ENCODE data around the gene KLHL1. TPM values are rescaled to one million over a fixed set of nuclear protein-coding genes. Genes with fewer than 3 reads are reported as not detected.

KLHL1 gene
- total RNA-seq, 1 donor from 2014 or later: not detected

- intact Hi-C loops (cut with micrococcal nuclease): no loop called here
- peaks cover 11% of the 10 kb centered on the region for H3K9me3 Mint-ChIP-seq
- H3K4me1 Mint-ChIP-seq (ENCODE audit: low read depth): no peaks in the 10 kb centered on the region
- no peak overlapping the region for H3K4me3 Mint-ChIP-seq (ENCODE audit: low read depth)
- no peak for DNase-seq (ENCODE audit: low spot score)
- H3K27me3 Mint-ChIP-seq (ENCODE audit: low read depth): no peaks in the 10 kb centered on the region
- no peaks in the 10 kb centered on the region for H3K36me3 Mint-ChIP-seq (ENCODE audit: low read depth)
- no peak overlapping the region for H3K27ac Mint-ChIP-seq
These were observed 195.6 kb downstream of the KLHL1 start for GRCh38 chr13:69912630-69913029.

DNA sequence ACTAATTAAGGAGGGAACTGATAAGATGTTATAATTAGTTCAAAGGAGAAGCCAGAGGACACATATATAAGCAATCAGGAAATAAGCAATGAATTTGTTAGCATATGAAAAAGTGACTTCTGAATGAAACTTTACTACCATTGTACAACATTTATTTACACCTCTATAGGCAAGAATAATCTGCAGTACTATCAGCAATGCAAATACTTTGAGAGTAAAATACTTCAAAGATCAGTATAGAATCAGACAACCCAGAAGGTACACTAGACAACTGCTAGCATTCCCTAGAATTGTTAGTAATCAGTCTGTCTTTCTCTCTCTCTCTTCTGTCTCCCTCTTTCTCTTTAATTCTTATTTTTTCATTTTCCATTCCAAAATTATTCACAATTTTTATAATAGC lies 197.5 kb downstream of the KLHL1 start:
- H3K9me3 Mint-ChIP-seq: peaks cover 18% of the 10 kb centered on the region
- no peaks in the 10 kb centered on the region for H3K36me3 Mint-ChIP-seq (ENCODE audit: low read depth)
- DNase-seq (ENCODE audit: low spot score): no peak
- no peak overlapping the region for H3K27ac Mint-ChIP-seq
- H3K4me3 Mint-ChIP-seq (ENCODE audit: low read depth): no peak overlapping the region
- H3K27me3 Mint-ChIP-seq (ENCODE audit: low read depth): no peaks in the 10 kb centered on the region
- no peaks in the 10 kb centered on the region for H3K4me1 Mint-ChIP-seq (ENCODE audit: low read depth)
- intact Hi-C loops (cut with micrococcal nuclease): no loop called here

- Mint-ChIP-seq H3K27me3 (ENCODE audit: low read depth) (no peaks in the 10 kb centered on the region), H3K36me3 (ENCODE audit: low read depth) (no peaks in the 10 kb centered on the region), H3K9me3 (peaks cover 28% of the 10 kb centered on the region), H3K4me3 (ENCODE audit: low read depth) (no peak overlapping the region), H3K4me1 (ENCODE audit: low read depth) (no peaks in the 10 kb centered on the region), H3K27ac (no peak overlapping the region)
- DNase-seq (ENCODE audit: low spot score): no peak
- intact Hi-C loops (cut with micrococcal nuclease): no loop called here
These were observed 203.5 kb downstream of the KLHL1 start for GRCh38 chr13:69904784-69905183.

DNA sequence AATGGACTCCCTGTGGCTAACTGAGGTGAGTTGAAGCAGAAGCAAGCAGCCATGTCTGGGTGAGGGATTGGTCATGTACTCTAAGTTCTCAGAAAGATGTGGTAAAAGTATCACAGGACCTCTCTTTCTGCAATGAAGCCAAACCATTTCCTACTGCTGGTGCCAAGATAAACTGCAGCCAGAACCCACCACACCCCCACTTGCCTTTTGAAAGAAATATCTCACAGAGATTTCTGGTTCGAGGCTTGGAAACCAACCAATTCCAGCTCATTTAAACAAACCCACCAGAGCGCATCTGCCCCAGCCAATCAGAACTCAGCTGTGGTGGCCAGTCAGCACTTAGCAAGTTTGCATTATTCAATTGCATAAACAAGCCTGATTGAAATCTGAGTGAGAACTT lies 205.2 kb downstream of the KLHL1 start:
- Mint-ChIP-seq H3K9me3 (peaks cover 34% of the 10 kb centered on the region), H3K4me1 (ENCODE audit: low read depth) (no peaks in the 10 kb centered on the region), H3K27me3 (ENCODE audit: low read depth) (no peaks in the 10 kb centered on the region), H3K4me3 (ENCODE audit: low read depth) (no peak overlapping the region), H3K27ac (no peak overlapping the region), H3K36me3 (ENCODE audit: low read depth) (no peaks in the 10 kb centered on the region)
- intact Hi-C loops (cut with micrococcal nuclease): no loop called here
- DNase-seq (ENCODE audit: low spot score): no peak

DNA sequence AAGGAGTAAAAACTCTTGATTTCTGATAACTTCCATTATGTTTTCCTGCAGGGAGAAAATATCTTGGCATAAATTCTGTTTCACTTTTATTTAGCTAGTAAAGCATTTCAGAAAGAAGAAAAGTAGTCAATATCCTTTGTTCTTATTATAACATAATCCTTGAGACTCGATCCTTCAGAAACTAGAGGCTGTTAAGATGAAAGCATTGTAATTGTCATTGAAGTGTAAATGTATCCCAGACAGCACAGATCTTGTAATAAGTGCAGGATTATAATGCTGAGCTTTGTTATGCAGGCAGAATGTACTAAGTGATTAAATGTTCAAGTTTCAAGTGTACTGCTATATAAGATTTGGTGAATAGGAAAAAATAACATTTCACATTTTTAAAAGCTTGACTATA lies 225.8 kb downstream of the KLHL1 start:
- no peak for DNase-seq (ENCODE audit: low spot score)
- Mint-ChIP-seq H3K27ac (no peak overlapping the region), H3K9me3 (peaks cover 30% of the 10 kb centered on the region), H3K4me3 (ENCODE audit: low read depth) (no peak overlapping the region), H3K27me3 (ENCODE audit: low read depth) (no peaks in the 10 kb centered on the region), H3K36me3 (ENCODE audit: low read depth) (no peaks in the 10 kb centered on the region), H3K4me1 (ENCODE audit: low read depth) (no peaks in the 10 kb centered on the region)
- intact Hi-C loops (cut with micrococcal nuclease): no loop called here

GRCh38 chr13:69879936-69880335 lies 228.3 kb downstream of the KLHL1 start:
- Mint-ChIP-seq H3K27me3 (ENCODE audit: low read depth) (no peaks in the 10 kb centered on the region), H3K36me3 (ENCODE audit: low read depth) (no peaks in the 10 kb centered on the region), H3K9me3 (peaks cover 17% of the 10 kb centered on the region), H3K4me3 (ENCODE audit: low read depth) (no peak overlapping the region), H3K27ac (no peak overlapping the region), H3K4me1 (ENCODE audit: low read depth) (no peaks in the 10 kb centered on the region)
- DNase-seq (ENCODE audit: low spot score): no peak
- intact Hi-C loops (cut with micrococcal nuclease): no loop called here

DNA sequence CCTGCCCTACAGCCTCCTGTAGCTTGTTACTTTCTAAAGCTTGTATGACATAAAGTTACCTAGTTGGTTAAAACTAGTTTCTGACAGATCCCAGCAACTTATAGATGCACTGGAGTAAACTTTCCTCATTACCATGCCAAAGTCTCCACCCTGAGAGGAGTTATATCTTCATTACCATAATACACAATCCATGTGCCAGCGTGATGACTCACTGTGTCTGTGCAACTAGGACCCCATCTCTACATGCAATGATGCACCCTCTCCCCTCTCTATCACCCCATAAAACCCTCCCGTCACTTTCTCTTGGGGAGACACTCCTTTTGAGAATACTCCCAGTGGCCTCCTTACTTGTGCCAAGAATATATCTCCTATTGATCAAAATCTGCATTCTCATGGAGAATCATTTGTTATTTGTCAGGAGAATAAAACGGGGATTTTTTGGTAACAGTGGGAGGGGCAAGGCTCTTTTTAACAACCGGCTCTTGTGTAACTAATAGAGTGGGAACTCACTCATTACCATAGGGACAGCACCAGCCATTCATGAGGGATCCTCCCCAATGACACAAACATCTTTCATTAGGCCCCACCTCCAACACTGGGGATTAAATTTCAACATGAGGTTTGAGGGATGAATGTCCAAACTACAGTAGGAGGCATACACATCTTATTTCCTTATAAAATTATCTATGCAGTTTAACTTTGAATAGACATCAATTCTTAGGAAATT lies 235.8 kb downstream of the KLHL1 start:
- Mint-ChIP-seq H3K36me3 (ENCODE audit: low read depth) (no peaks in the 10 kb centered on the region), H3K4me3 (ENCODE audit: low read depth) (no peak overlapping the region), H3K4me1 (ENCODE audit: low read depth) (no peaks in the 10 kb centered on the region), H3K9me3 (peaks cover 8% of the 10 kb centered on the region), H3K27ac (no peak overlapping the region), H3K27me3 (ENCODE audit: low read depth) (no peaks in the 10 kb centered on the region)
- intact Hi-C loops (cut with micrococcal nuclease): no loop called here
- no peak for DNase-seq (ENCODE audit: low spot score)

- Mint-ChIP-seq H3K27me3 (ENCODE audit: low read depth) (no peaks in the 10 kb centered on the region), H3K27ac (no peak overlapping the region), H3K4me3 (ENCODE audit: low read depth) (no peak overlapping the region), H3K9me3 (peaks cover 2% of the 10 kb centered on the region), H3K4me1 (ENCODE audit: low read depth) (no peaks in the 10 kb centered on the region), H3K36me3 (ENCODE audit: low read depth) (no peaks in the 10 kb centered on the region)
- DNase-seq (ENCODE audit: low spot score): no peak
- intact Hi-C loops (cut with micrococcal nuclease): no loop called here
These were observed 241.7 kb downstream of the KLHL1 start for GRCh38 chr13:69866555-69866954.

GRCh38 chr13:69857183-69857821 lies 250.9 kb downstream of the KLHL1 start:
- intact Hi-C loops (cut with micrococcal nuclease): loop anchor here (2.0 kb wide), 1 partner anchor 321 kb away; no protein-coding TSS in a partner anchor
- no peaks in the 10 kb centered on the region for H3K9me3 Mint-ChIP-seq
- no peaks in the 10 kb centered on the region for H3K27me3 Mint-ChIP-seq (ENCODE audit: low read depth)

GRCh38 chr13:69856331-69856730 lies 251.9 kb downstream of the KLHL1 start:
- Mint-ChIP-seq H3K36me3 (ENCODE audit: low read depth) (no peaks in the 10 kb centered on the region), H3K4me3 (ENCODE audit: low read depth) (no peak overlapping the region), H3K27me3 (ENCODE audit: low read depth) (no peaks in the 10 kb centered on the region), H3K27ac (no peak overlapping the region), H3K9me3 (peaks cover 3% of the 10 kb centered on the region), H3K4me1 (ENCODE audit: low read depth) (no peaks in the 10 kb centered on the region)
- intact Hi-C loops (cut with micrococcal nuclease): loop anchor here (2.0 kb wide), 1 partner anchor 320 kb away; no protein-coding TSS in a partner anchor
- DNase-seq (ENCODE audit: low spot score): no peak

More at GRCh38 chr13:69857183-69857821, 250.9 kb downstream of the KLHL1 start:
- Mint-ChIP-seq H3K4me1 (ENCODE audit: low read depth) (no peaks in the 10 kb centered on the region), H3K4me3 (ENCODE audit: low read depth) (no peak overlapping the region), H3K27ac (no peak overlapping the region), H3K36me3 (ENCODE audit: low read depth) (no peaks in the 10 kb centered on the region)
- no peak for DNase-seq (ENCODE audit: low spot score)

DNA sequence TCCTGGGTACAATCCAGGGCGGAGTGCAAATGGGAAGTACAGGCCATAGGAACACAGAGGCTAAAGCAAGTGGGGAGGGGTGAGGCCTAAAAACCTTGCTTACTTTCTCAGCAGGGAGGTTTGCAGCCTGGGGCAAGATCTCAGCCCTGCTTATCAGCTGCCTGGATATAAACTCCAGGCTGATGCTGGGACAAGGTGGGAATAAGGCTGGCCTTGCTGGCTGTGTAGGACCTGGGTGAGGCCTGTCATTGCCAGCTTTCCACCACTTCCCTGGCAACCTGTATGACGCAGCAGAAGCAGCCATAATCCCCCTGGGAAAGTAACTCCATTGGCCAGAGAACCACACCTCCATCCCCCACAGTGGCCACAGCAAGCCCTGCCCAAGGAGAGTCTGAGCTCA lies 279.7 kb downstream of the KLHL1 start:
- Mint-ChIP-seq H3K9me3 (peaks cover 51% of the 10 kb centered on the region), H3K27ac (no peak overlapping the region), H3K4me3 (ENCODE audit: low read depth) (no peak overlapping the region), H3K4me1 (ENCODE audit: low read depth) (no peaks in the 10 kb centered on the region), H3K36me3 (ENCODE audit: low read depth) (no peaks in the 10 kb centered on the region), H3K27me3 (ENCODE audit: low read depth) (no peaks in the 10 kb centered on the region)
- no peak for DNase-seq (ENCODE audit: low spot score)
- intact Hi-C loops (cut with micrococcal nuclease): no loop called here

DNA sequence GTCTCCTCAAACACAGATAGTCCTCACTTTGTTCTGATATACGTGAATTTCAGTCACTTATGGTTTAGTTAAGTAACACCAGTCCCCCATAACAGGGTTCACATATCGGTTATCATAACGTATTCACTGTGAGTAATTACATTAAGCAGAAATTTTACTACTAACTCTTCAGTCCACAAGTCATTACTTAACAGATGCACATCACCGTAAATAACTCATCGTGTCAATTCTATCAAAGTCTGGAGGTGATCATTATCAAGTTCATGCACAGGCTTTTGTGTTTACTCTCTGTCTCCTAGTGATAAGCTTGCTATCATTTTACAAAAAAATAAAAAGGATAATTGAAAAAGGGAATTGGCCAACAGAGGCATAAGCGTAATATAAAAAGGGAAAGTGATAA lies 288.1 kb downstream of the KLHL1 start:
- no peaks in the 10 kb centered on the region for H3K27me3 Mint-ChIP-seq (ENCODE audit: low read depth)
- H3K27ac Mint-ChIP-seq: no peak overlapping the region
- H3K36me3 Mint-ChIP-seq (ENCODE audit: low read depth): no peaks in the 10 kb centered on the region
- H3K4me1 Mint-ChIP-seq (ENCODE audit: low read depth): no peaks in the 10 kb centered on the region
- intact Hi-C loops (cut with micrococcal nuclease): no loop called here
- no peak for DNase-seq (ENCODE audit: low spot score)
- H3K4me3 Mint-ChIP-seq (ENCODE audit: low read depth): no peak overlapping the region
- peaks cover 14% of the 10 kb centered on the region for H3K9me3 Mint-ChIP-seq

DNA sequence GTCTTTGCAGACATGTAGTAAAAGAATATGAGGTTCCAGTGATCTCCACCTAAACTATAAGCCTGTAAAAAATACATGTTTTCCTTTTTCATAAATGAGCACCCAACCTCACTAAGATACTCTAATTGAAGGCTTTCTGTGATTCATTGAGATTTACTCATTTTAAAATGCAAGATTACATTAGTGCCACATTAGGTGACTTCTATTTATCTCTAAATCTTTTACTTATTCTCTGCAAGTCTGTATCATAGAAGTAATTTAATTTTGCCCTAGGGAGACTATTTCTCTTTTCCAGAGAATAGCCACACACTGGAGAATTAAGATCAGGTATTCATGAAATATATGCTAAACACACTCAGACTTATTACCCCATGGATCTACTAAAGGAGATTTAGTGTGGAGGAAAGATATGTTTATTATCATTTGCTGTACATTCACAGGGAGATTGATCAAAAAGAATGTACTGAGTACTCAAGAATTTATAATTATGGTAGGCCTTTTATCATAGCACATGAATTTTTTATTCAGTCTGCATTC lies 290.9 kb downstream of the KLHL1 start:
- H3K9me3 Mint-ChIP-seq: peaks cover 23% of the 10 kb centered on the region
- no peaks in the 10 kb centered on the region for H3K27me3 Mint-ChIP-seq (ENCODE audit: low read depth)
- no peak overlapping the region for H3K4me3 Mint-ChIP-seq (ENCODE audit: low read depth)
- no peak for DNase-seq (ENCODE audit: low spot score)
- no peaks in the 10 kb centered on the region for H3K36me3 Mint-ChIP-seq (ENCODE audit: low read depth)
- no peaks in the 10 kb centered on the region for H3K4me1 Mint-ChIP-seq (ENCODE audit: low read depth)
- no peak overlapping the region for H3K27ac Mint-ChIP-seq
- intact Hi-C loops (cut with micrococcal nuclease): no loop called here
